MCF 10A (cell line): ENCODE results near the gene ADARB2. TPM values are rescaled to one million over a fixed set of nuclear protein-coding genes. Genes with fewer than 3 reads are reported as not detected.

Experiments used
- BruUV-seq: library from RNA; stranded (reverse); fragments of 400-500 nt; replicated peaks from 2 replicates; lab custom pipeline; 2021; lab: Mats Ljungman, UMichigan
- CTCF ChIA-PET: fragments of 300-600 bp; sonication (Branson Sonifier 250); formaldehyde crosslinking; extraction: SDS; loops from one replicate; lab custom pipeline; 2021; ENCODE audit warnings: antibody characterized with exemption, inconsistent platforms; lab: Yijun Ruan, JAX
- POLR2A ChIA-PET: fragments of 300-600, 350-650 bp; sonication (Branson Sonifier 250); formaldehyde crosslinking; extraction: SDS; loops from one replicate; lab custom pipeline; 2020; ENCODE audit warnings: antibody characterized with exemption, inconsistent platforms; lab: Yijun Ruan, JAX
- DNase-seq: peaks from one replicate; pipeline ENCODE4 v3.0.0-alpha.2; 2018; ENCODE audit not compliant: unreplicated experiment
- H3K27ac Mint-ChIP-seq: one replicate; pipeline ENCODE4 v1.8.0; 2022; ENCODE audit warnings: mild to moderate bottlenecking, low read depth, mixed read lengths; ENCODE audit not compliant: unreplicated experiment
- H3K27me3 Mint-ChIP-seq: one replicate; pipeline ENCODE4 v1.8.0; 2022; ENCODE audit warnings: mixed read lengths; ENCODE audit not compliant: insufficient read depth, unreplicated experiment
- H3K36me3 Mint-ChIP-seq: one replicate; pipeline ENCODE4 v1.8.0; 2022; ENCODE audit warnings: mild to moderate bottlenecking, moderate library complexity, mixed read lengths; ENCODE audit not compliant: insufficient read depth, unreplicated experiment
- H3K4me1 Mint-ChIP-seq: one replicate; pipeline ENCODE4 v1.8.0; 2022; ENCODE audit warnings: mixed read lengths; ENCODE audit not compliant: insufficient read depth, unreplicated experiment
- H3K4me3 Mint-ChIP-seq: one replicate; pipeline ENCODE4 v1.8.0; 2022; ENCODE audit warnings: mild to moderate bottlenecking, moderate library complexity, mixed read lengths; ENCODE audit not compliant: unreplicated experiment
- H3K9me3 Mint-ChIP-seq: one replicate; pipeline ENCODE4 v1.8.0; 2022; ENCODE audit warnings: mixed read lengths; ENCODE audit not compliant: unreplicated experiment
- CTCF ChIP-seq: fragments of 200-600 bp; IDR thresholded peaks from one replicate; pipeline ENCODE4 v1.8.0; 2022; ENCODE audit warnings: antibody characterized with exemption, mild to moderate bottlenecking; ENCODE audit not compliant: unreplicated experiment
- intact Hi-C: fragments of 100-400 bp; cut with micrococcal nuclease; formaldehyde crosslinking; loops from 2 replicates; pipeline ENCODE4 v1.14.1; 2022
- total RNA-seq: library from RNA; stranded (reverse); gene quantifications from 2 replicates; pipeline ENCODE4 v1.2.3, GENCODE V29; 2022

Gene ADARB2
- total RNA-seq, 1 experiment from 2014 or later, result 0.96 TPM

DNA sequence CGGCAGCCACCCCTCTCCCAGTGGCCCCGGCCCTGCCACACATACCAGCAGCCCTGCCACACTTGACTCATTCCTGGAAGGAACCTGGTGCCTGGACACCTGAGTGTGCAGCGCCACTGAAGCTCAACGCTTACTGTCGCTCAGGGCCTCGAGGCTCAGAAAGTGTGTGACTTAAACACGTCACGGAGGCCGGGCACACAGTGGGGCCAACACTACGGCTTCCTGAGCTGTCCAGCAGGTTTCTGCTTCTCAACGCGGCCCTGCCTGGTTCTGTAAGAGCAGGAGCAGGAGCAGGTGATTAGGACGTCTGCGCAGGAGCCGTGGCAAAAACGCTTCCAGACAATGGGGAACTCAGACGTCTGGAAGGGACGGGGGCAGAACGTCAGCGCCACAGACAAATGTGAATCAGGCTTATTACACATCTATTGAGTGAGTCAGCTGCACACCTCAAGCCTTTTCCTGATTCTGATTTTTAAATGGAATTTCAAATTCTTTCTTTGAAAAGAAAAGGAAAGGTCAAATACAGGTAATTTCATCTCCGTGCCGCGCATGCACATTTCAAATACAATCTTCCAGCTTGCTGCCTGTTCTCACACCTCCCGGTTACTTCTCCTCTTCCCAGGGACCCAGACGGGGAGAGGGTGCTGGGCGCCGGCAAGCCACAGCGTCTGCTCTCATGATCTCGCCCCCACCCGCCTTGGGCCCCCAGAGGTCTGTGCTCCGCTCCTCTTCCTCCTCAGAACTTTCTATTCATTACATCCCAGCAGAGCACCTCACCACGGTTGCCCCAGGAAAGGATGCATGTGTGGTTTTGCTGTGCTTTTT lies 66.6 kb downstream of the ADARB2 start:
- Mint-ChIP-seq H3K4me3 (peak overlapping the region; percentile 23), H3K27me3 (no peaks in the 10 kb centered on the region), H3K4me1 (peaks cover 6% of the 10 kb centered on the region), H3K27ac (no peak overlapping the region), H3K9me3 (no peaks in the 10 kb centered on the region), H3K36me3 (no peaks in the 10 kb centered on the region)
- ChIA-PET CTCF (interaction anchor here (0.6 kb wide), 2 partner anchors 218 to 859 kb away, joined by 3 read pairs; no protein-coding TSS in a partner anchor), POLR2A (interaction anchor here (0.6 to 0.9 kb wide), 2 partner anchors 32 to 251 kb away, joined by 3 to 4 read pairs; no protein-coding TSS in a partner anchor)
- TF ChIP-seq CTCF, result no peak
- BruUV-seq, result no TSS peak
- peak; percentile 32 for DNase-seq
- intact Hi-C loops, result no loop called here

- no peak for DNase-seq
- no peak overlapping the region for H3K27ac Mint-ChIP-seq
- H3K4me1 Mint-ChIP-seq, result peaks cover 6% of the 10 kb centered on the region
- H3K36me3 Mint-ChIP-seq, result no peaks in the 10 kb centered on the region
- BruUV-seq, result no TSS peak
- H3K9me3 Mint-ChIP-seq, result no peaks in the 10 kb centered on the region
- intact Hi-C loops, result no loop called here
- ChIA-PET POLR2A (no interaction called here), CTCF (no interaction called here)
- no peaks in the 10 kb centered on the region for H3K27me3 Mint-ChIP-seq
- no peak overlapping the region for H3K4me3 Mint-ChIP-seq
- TF ChIP-seq CTCF, result no peak
Measured at GRCh38 chr10:1669433-1669832, 67.9 kb downstream of the ADARB2 start.

DNA sequence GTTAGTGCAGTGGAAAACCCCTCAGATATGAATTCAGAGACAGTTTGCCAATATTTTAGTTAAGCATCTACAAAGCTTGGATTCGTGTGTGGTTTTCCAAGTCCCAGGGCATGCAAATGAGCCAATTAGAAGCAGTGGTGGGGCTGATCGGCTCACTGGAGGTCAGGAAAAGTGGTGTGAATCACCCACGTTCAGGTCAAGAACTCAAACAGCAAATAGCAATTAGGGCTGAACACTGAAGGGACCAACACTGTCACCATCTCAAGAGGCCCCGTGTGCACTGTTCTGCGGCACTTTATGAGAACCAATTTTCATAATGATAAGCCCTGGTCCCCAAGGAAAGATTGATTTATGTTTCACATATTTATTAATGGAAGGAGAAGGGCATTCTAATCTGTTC lies 68.9 kb downstream of the ADARB2 start:
- no TSS peak for BruUV-seq
- TF ChIP-seq CTCF, result no peak
- Mint-ChIP-seq H3K27ac (no peak overlapping the region), H3K27me3 (no peaks in the 10 kb centered on the region), H3K4me1 (peaks cover 6% of the 10 kb centered on the region), H3K36me3 (no peaks in the 10 kb centered on the region), H3K4me3 (no peak overlapping the region), H3K9me3 (no peaks in the 10 kb centered on the region)
- intact Hi-C loops, result no loop called here
- no peak for DNase-seq
- ChIA-PET POLR2A (no interaction called here), CTCF (interaction anchor here (0.5 kb wide), 1 partner anchor 1309 kb away, joined by 3 read pairs; no protein-coding TSS in a partner anchor)

GRCh38 chr10:1667392-1667791 lies 69.9 kb downstream of the ADARB2 start:
- CTCF ChIA-PET, result interaction anchor here (0.7 kb wide), 1 partner anchor 371 kb away, joined by 3 read pairs; no protein-coding TSS in a partner anchor
- DNase-seq, result no peak
- H3K27ac Mint-ChIP-seq, result no peak overlapping the region
- intact Hi-C loops, result no loop called here
- H3K4me3 Mint-ChIP-seq, result no peak overlapping the region
- no peak for TF ChIP-seq CTCF
- no peaks in the 10 kb centered on the region for H3K36me3 Mint-ChIP-seq
- no TSS peak for BruUV-seq
- H3K9me3 Mint-ChIP-seq, result no peaks in the 10 kb centered on the region
- no peaks in the 10 kb centered on the region for H3K27me3 Mint-ChIP-seq
- POLR2A ChIA-PET, result no interaction called here
- peaks cover 6% of the 10 kb centered on the region for H3K4me1 Mint-ChIP-seq
